Measurements from ENCODE around the gene TXNDC5.

The TXNDC5 gene

DNA sequence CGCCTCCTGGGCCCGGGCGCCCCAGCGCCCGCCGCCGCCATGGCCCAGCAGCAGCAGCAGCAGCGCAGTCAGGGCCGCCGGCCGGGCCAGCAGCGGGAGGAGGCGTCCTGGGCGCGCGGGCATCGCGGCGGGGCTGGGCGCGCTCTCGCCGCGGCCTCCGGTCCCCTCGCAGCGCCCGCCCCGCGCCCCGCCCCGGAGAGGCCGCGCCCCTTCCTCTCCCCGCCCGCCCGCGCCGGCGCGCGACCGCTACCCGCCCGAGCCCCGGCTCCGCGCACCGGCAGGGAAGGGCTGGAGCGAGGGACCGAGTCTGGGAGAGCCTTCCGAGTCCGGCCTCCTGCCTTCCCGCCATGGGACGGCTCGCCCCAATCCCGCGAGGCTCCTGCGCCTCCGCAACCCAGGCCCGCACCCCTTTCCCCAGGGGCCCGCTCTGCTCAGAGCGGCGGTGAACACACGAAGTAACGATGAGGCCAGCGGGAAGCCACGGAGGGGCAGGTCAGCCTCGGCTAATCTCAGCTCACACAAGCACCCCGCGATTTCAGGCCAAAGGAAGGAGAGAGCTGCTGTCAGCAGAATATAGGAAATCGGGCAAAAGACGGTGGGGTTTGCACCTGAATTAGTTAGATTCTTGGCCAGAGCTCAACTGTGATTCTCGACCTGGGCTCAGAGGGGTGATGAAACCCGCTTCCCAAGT lies at the start of gene TXNDC5:
Gene TXNDC5 (minus strand): TSS at position 135 of the 691 bp plus-strand sequence. CDS start 12 bp downstream, at position 123.
- Mint-ChIP-seq H3K9me3 (no peaks in the 10 kb centered on the region), H3K4me3 (peak within 1 kb of the TSS; percentile 91), H3K36me3 (ENCODE audit: low read depth) (peaks cover 11% of the 10 kb centered on the region), H3K27me3 (peaks cover 1% of the 10 kb centered on the region), H3K27ac (peak within 1 kb of the TSS; percentile 80), H3K4me1 (peaks cover 23% of the 10 kb centered on the region)
- ATAC-seq (peak; percentile 84), DNase-seq (peak; percentile 83)

DNA sequence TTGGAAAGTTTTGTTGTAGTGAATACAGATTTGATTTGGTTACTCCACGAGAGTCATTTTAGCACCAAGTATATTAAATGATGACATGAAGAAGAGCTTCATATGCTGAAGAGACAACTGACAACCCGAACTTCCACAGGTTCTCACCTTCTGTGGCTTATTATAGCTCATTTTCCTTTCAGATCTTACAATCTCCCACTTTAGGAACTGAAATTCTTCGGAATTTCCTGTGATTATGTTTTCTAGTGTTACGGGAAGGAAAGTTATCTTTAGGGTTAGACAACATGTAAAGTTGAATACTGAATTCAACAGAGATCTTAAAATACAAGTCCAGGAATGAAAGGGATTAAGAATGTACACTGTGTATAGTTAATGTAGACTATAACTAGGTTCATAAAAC lies 49.6 kb upstream of the TXNDC5 start:
- DNase-seq (no peak), ATAC-seq (no peak)
- Mint-ChIP-seq H3K27me3 (peaks cover 10% of the 10 kb centered on the region), H3K36me3 (ENCODE audit: low read depth) (peaks cover 2% of the 10 kb centered on the region), H3K4me1 (peaks cover 12% of the 10 kb centered on the region), H3K27ac (no peak overlapping the region), H3K9me3 (peaks cover 5% of the 10 kb centered on the region), H3K4me3 (no peak overlapping the region)

DNA sequence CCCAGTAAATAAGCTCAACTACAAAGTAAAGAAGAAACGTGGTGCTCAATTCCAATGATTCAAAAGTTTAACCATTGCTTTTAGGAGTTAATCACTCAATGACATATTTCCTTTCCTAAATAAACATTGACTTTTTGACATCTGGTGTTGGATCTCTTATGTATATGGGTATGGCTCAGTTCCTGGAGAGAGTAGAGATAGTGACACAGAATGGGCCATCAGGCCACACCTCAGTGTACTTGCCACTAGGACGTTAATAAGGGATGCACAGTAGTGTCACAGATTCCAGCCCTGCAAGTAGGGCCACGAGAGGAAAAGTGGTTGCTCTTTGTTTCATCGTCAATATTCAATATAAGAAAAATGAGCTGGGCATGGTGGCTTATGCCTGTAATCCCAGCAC lies 48.9 kb upstream of the TXNDC5 start:
- DNase-seq (no peak), ATAC-seq (no peak)
- Mint-ChIP-seq H3K9me3 (peaks cover 3% of the 10 kb centered on the region), H3K4me3 (no peak overlapping the region), H3K27me3 (peaks cover 10% of the 10 kb centered on the region), H3K36me3 (ENCODE audit: low read depth) (peaks cover 1% of the 10 kb centered on the region), H3K4me1 (peaks cover 12% of the 10 kb centered on the region), H3K27ac (no peak overlapping the region)

DNA sequence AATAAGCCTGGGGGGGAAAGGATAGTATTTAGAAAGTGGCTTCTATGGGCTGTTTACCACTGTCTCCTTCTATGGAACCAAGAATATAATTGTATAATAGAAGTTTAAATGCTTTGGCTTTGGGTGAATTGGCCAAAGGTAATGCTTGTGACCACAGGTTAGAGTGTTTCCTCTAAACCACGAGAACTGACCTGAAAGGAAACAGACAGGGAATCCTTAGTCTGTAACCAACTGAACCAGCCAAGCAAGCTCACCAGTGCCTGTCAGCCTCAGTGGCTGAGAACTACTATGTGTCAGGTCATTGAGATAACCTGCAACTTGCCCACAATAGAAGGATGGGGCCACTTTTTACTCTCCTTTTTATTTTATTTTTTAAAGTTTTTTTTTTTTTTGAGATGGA lies 47.9 kb upstream of the TXNDC5 start:
- no peak for DNase-seq
- no peak overlapping the region for H3K4me3 Mint-ChIP-seq
- H3K27ac Mint-ChIP-seq, result no peak overlapping the region
- no peak for ATAC-seq
- peaks cover 9% of the 10 kb centered on the region for H3K4me1 Mint-ChIP-seq
- peaks cover 3% of the 10 kb centered on the region for H3K9me3 Mint-ChIP-seq
- H3K36me3 Mint-ChIP-seq (ENCODE audit: low read depth), result peaks cover 1% of the 10 kb centered on the region
- peaks cover 10% of the 10 kb centered on the region for H3K27me3 Mint-ChIP-seq

DNA sequence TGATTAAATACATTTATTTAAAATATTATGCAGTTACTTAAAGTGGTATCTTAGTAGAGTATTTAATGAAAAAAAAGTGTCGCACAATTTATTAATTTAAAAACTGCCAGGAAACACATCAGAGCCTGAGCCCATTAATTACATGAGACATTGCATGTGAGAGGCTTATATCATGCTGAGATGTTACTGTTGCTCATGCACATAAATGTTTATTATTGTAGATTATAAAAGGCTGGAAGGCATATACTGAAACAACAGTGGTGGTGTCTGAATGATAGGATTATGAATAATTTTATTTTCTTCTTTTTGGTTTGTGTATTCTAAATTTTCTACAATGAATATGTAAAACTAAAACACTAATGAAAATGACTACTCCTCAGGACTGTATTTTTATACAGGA lies 45.7 kb upstream of the TXNDC5 start:
- no peak overlapping the region for H3K4me3 Mint-ChIP-seq
- DNase-seq (no peak), ATAC-seq (no peak)
- H3K4me1 Mint-ChIP-seq, result no peaks in the 10 kb centered on the region
- peaks cover 14% of the 10 kb centered on the region for H3K27me3 Mint-ChIP-seq
- H3K9me3 Mint-ChIP-seq, result no peaks in the 10 kb centered on the region
- H3K27ac Mint-ChIP-seq, result no peak overlapping the region
- no peaks in the 10 kb centered on the region for H3K36me3 Mint-ChIP-seq (ENCODE audit: low read depth)

DNA sequence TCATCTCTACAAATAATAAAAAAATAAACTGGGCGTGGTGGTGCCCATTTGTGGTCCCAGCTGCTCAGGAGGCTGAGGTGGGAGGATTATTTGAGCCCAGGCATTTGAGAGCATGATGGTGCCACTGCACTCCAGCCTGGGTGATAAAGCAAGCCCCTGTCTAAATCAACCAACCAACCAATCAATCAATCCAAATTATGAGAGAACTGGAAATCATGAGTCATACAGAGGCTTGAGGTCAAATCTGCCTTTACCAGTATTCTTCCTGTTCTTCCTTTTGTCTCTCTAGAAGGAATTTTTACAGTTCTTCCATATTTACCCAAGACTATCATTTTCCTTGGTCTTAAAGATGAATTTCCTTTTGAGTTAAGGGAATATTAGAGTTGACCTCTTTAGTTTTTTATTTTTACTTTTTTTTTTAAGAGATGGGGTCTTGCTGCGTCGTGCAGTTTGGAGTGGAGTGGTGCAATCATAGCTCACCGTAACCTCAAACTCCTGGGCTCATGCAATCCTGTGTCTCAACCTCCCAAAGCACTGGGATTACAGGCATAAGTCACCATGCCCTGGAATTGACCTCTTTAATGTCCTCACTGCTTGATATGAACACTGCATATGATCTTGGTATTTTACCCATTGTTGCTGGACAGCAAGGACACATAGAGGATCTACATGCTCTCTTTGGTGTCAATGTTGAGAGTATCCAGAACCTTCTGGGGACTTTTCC lies 44.1 kb upstream of the TXNDC5 start:
- DNase-seq, result no peak
- no peaks in the 10 kb centered on the region for H3K36me3 Mint-ChIP-seq (ENCODE audit: low read depth)

DNA sequence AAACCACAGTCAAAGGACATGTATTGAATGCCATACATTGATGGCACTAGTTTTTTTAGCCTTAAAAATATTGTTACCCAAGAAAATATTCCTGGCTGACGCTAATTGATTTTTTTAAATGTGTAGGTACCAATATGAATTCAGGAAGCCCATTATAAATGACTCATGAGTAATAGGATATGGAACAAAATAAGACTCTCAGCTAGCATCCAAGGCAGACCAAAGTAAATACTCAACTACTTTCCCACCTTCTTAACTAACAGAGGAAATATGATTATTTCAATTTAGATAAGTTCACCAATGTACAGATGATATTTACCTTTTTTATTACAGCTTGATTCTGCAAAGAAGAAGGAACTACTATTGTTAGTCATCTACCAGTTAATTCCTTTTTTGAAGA lies 43.2 kb upstream of the TXNDC5 start:
- H3K9me3 Mint-ChIP-seq, result peaks cover 4% of the 10 kb centered on the region
- ATAC-seq, result no peak
- H3K27ac Mint-ChIP-seq, result no peak overlapping the region
- peaks cover 12% of the 10 kb centered on the region for H3K27me3 Mint-ChIP-seq
- peaks cover 2% of the 10 kb centered on the region for H3K36me3 Mint-ChIP-seq (ENCODE audit: low read depth)
- DNase-seq, result no peak
- no peaks in the 10 kb centered on the region for H3K4me1 Mint-ChIP-seq
- no peak overlapping the region for H3K4me3 Mint-ChIP-seq

More for the DNA sequence above, 44.1 kb upstream of the TXNDC5 start:
- H3K4me1 Mint-ChIP-seq, result no peaks in the 10 kb centered on the region
- H3K4me3 Mint-ChIP-seq, result no peak overlapping the region
- peaks cover 10% of the 10 kb centered on the region for H3K27me3 Mint-ChIP-seq
- H3K9me3 Mint-ChIP-seq, result no peaks in the 10 kb centered on the region
- no peak overlapping the region for H3K27ac Mint-ChIP-seq
- ATAC-seq, result no peak

DNA sequence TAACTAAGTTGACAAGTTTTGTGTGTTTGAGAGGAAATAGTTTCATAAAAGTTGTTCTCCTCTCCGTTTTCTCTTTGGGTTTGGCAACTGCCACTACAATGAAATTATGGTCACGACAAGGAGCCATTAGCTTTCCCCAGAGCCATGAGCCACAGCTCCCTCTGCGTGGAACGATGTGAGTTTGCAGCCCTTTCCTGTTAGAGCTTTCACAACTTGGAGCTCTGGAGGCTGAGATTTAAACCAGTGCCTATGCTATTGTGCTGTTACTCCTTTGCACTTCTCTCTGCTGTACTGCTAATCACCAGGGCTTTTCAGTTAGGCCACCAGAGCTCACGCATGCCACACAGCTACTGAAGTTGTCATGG lies 29.3 kb upstream of the TXNDC5 start:
- H3K9me3 Mint-ChIP-seq, result no peaks in the 10 kb centered on the region
- no peaks in the 10 kb centered on the region for H3K36me3 Mint-ChIP-seq (ENCODE audit: low read depth)
- DNase-seq, result no peak
- no peak overlapping the region for H3K27ac Mint-ChIP-seq
- H3K4me3 Mint-ChIP-seq, result no peak overlapping the region
- H3K27me3 Mint-ChIP-seq, result peaks cover 6% of the 10 kb centered on the region
- ATAC-seq, result no peak
- H3K4me1 Mint-ChIP-seq, result peaks cover 2% of the 10 kb centered on the region

DNA sequence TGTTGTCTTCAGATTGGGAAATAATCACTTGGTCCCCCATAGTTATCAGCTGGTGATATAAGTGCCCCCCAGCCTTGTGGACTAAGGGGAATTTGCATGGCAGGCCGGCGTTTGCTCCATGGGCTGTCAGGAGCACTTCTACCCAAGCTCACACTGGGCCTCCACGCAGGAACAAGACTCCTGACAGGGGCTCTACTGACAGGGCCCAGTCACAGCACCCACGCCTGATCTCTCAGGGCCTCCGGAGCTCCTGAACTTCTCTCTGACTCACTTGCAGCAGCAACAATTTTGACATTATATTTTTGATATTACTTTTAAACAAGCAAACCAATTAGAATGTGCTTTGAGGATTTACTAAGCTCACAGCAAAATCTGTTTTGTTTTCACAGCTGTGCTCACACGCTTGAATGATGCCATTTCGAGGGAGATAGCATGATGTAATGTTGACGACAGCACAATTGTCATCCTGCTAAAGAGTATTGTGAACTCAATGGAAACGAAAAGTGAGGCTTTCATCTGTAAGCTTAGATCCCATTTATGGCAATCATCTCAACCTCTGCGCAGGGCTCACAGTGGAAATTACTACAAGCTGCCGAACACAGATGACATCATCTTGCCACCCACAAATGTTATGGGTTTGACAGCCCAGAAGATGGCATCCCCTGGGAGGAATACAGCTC lies 28.7 kb upstream of the TXNDC5 start:
- DNase-seq (no peak), ATAC-seq (peak; percentile 71)
- Mint-ChIP-seq H3K4me1 (peaks cover 2% of the 10 kb centered on the region), H3K4me3 (no peak overlapping the region), H3K36me3 (ENCODE audit: low read depth) (no peaks in the 10 kb centered on the region), H3K9me3 (no peaks in the 10 kb centered on the region), H3K27ac (no peak overlapping the region), H3K27me3 (peaks cover 6% of the 10 kb centered on the region)

DNA sequence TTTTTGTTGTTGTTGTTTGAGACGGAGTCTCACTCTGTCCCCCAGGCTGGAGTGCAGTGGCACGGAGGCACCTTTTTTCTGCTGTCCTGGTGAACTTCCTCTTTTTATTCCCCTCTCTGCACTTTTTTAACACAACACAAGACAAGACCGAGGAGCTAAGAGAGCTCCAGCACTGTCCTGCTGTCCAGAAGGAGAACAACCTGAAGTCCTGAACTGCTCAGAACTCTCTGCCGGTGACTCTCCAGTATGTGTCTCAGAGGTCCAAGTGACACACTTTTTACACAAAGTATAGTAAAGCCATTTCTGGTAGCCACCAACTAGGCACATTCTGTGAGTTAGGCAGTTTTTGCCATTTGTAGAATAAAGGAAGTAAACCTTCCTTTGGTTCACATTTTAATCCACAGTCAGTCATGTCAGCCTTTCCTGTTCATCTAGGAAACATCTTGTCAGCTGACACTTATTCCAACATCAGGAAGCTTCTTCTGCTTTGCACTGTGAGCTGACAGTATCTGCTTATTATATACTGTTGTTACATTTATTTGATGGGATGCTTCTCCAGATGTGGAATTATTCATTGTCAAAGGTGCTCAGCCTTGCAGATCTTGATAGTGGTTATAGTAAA lies 28.1 kb upstream of the TXNDC5 start:
- Mint-ChIP-seq H3K27ac (no peak overlapping the region), H3K9me3 (no peaks in the 10 kb centered on the region), H3K4me3 (no peak overlapping the region), H3K36me3 (ENCODE audit: low read depth) (no peaks in the 10 kb centered on the region), H3K27me3 (peaks cover 8% of the 10 kb centered on the region), H3K4me1 (peaks cover 6% of the 10 kb centered on the region)
- no peak for ATAC-seq
- no peak for DNase-seq

DNA sequence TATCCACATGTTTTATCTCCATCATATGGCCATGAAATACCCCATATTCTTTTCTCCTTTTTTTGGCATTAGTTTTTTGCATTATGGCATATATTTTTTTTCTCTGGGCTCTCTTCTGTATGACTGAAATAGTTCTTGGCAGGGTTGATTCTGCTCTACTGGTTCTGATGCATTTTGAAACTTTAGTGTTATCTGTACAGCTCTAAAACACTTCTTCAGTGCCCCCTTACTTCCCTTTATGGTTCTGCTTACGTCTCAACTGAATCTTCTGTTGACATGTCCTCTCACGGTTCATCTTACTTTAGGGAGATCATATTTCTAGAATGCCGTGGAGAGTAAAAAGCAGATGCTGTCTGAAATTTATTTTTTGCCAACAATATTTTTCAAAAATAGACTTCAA lies 23.2 kb upstream of the TXNDC5 start:
- Mint-ChIP-seq H3K27me3 (peaks cover 5% of the 10 kb centered on the region), H3K9me3 (no peaks in the 10 kb centered on the region), H3K4me1 (peaks cover 4% of the 10 kb centered on the region), H3K4me3 (no peak overlapping the region), H3K36me3 (ENCODE audit: low read depth) (no peaks in the 10 kb centered on the region), H3K27ac (no peak overlapping the region)
- ATAC-seq, result no peak
- no peak for DNase-seq

DNA sequence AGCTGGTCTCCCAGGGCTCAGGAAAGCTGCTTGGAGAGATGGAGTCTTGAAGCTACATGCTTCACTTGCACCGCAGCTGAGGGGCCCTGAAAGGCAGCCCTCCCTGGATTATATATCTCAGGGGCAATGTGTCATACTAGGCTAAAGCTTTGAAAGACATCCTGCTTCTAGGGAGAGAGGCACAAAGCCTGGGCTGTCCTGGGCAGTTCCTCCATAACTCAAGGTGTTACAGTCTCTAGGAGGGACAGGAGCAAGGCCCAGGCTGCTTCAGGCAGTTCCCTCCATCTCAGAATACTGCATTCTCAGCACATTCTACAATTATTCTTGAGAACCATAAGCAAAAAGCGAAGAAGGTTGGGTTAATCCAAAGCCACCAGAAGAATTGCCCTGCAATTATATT lies 22.0 kb upstream of the TXNDC5 start:
- peaks cover 7% of the 10 kb centered on the region for H3K27me3 Mint-ChIP-seq
- peaks cover 4% of the 10 kb centered on the region for H3K4me1 Mint-ChIP-seq
- no peak for ATAC-seq
- no peak overlapping the region for H3K4me3 Mint-ChIP-seq
- no peaks in the 10 kb centered on the region for H3K9me3 Mint-ChIP-seq
- no peaks in the 10 kb centered on the region for H3K36me3 Mint-ChIP-seq (ENCODE audit: low read depth)
- DNase-seq, result no peak
- no peak overlapping the region for H3K27ac Mint-ChIP-seq

DNA sequence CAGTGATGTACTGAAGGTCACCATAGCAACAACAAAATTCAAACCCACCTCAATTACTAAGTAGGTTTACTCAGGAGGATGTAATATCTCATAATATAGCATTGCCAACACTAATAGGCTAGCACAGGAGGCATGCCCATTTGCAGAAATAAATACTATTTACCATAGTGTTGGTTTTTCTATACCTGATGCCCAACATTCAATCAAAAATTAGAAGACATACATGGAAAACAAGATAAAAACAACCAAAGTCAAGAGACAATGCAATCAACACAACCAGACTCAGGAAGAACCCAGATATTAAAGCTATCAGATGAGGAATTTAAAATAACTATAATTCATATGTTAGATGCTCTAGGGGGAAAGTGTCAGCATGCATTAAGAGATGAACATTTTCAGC lies 14.3 kb upstream of the TXNDC5 start:
- H3K4me1 Mint-ChIP-seq, result no peaks in the 10 kb centered on the region
- no peak for DNase-seq

DNA sequence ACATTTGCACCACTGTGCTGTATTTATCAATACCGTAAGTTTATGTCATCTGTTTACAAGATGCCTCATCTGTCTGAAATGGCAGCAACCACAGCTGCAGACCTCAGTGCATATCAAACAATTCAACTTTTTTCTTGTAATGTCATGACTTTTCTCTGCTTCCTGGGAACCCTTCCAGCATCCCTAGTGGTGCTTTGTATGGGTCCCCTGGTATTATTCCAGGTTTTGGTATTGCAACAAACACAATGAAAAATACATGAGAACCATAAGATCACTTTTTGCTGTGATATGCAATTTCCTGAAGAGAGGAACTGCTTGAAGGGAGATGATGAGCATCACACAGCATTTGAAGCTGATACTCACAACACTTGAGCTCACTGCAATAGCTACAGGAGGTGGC lies 12.0 kb upstream of the TXNDC5 start:
- no peak overlapping the region for H3K4me3 Mint-ChIP-seq
- H3K27ac Mint-ChIP-seq, result no peak overlapping the region
- H3K27me3 Mint-ChIP-seq, result peaks cover 16% of the 10 kb centered on the region
- ATAC-seq (no peak), DNase-seq (no peak)
- peaks cover 3% of the 10 kb centered on the region for H3K36me3 Mint-ChIP-seq (ENCODE audit: low read depth)
- no peaks in the 10 kb centered on the region for H3K4me1 Mint-ChIP-seq
- H3K9me3 Mint-ChIP-seq, result peaks cover 21% of the 10 kb centered on the region

More for the DNA sequence above, 14.3 kb upstream of the TXNDC5 start:
- H3K4me3 Mint-ChIP-seq, result no peak overlapping the region
- peaks cover 21% of the 10 kb centered on the region for H3K9me3 Mint-ChIP-seq
- no peak overlapping the region for H3K27ac Mint-ChIP-seq
- H3K36me3 Mint-ChIP-seq (ENCODE audit: low read depth), result peaks cover 3% of the 10 kb centered on the region
- no peak for ATAC-seq
- H3K27me3 Mint-ChIP-seq, result peaks cover 17% of the 10 kb centered on the region
